ENCODE measurements around the gene MGAM2.

The MGAM2 gene

GRCh38 chr7:142248166-142249160 lies 136.9 kb downstream of the MGAM2 start:
- TF ChIP-seq CTCF (IDR thresholded peaks at IDR 0.05; ENCODE audit: control insufficient read depth, extremely low read depth, insufficient read depth): no peak
- H3K4me3 ChIP-seq (ENCODE audit: low read depth, low read length): no peak overlapping the region
- no peak for DNase-seq (ENCODE audit: low read depth)

- no peak overlapping the region for H3K4me3 ChIP-seq (ENCODE audit: low read depth, low read length)
- TF ChIP-seq CTCF (IDR thresholded peaks at IDR 0.05; ENCODE audit: control insufficient read depth, extremely low read depth, insufficient read depth): no peak
- no peak for DNase-seq (ENCODE audit: low read depth)
Observed at GRCh38 chr7:142249918-142250317, 138.4 kb downstream of the MGAM2 start.

GRCh38 chr7:142250705-142251104 lies 139.2 kb downstream of the MGAM2 start:
- DNase-seq (ENCODE audit: low read depth): no peak
- no peak overlapping the region for H3K4me3 ChIP-seq (ENCODE audit: low read depth, low read length)
- TF ChIP-seq CTCF (IDR thresholded peaks at IDR 0.05; ENCODE audit: control insufficient read depth, extremely low read depth, insufficient read depth): no peak

GRCh38 chr7:142257958-142258357 lies 146.4 kb downstream of the MGAM2 start, which contains the start of gene PRSS58:
Gene PRSS58 (minus strand): TSS chr7:142258058. CDS start chr7:142257707, 351 bp downstream.
- no peak within 1 kb of the TSS for H3K4me3 ChIP-seq (ENCODE audit: low read depth, low read length)
- DNase-seq (ENCODE audit: low read depth): no peak
- no peak for TF ChIP-seq CTCF (IDR thresholded peaks at IDR 0.05; ENCODE audit: control insufficient read depth, extremely low read depth, insufficient read depth)

- no peak for DNase-seq (ENCODE audit: low read depth)
- no peak for TF ChIP-seq CTCF (IDR thresholded peaks at IDR 0.05; ENCODE audit: control insufficient read depth, extremely low read depth, insufficient read depth)
- no peak overlapping the region for H3K4me3 ChIP-seq (ENCODE audit: low read depth, low read length)
Observed at GRCh38 chr7:142263598-142264380, 152.3 kb downstream of the MGAM2 start.

Data from LNCaP clone FGC (cell line).